ENCODE results near the gene TPCN2.

TPCN2 gene

DNA sequence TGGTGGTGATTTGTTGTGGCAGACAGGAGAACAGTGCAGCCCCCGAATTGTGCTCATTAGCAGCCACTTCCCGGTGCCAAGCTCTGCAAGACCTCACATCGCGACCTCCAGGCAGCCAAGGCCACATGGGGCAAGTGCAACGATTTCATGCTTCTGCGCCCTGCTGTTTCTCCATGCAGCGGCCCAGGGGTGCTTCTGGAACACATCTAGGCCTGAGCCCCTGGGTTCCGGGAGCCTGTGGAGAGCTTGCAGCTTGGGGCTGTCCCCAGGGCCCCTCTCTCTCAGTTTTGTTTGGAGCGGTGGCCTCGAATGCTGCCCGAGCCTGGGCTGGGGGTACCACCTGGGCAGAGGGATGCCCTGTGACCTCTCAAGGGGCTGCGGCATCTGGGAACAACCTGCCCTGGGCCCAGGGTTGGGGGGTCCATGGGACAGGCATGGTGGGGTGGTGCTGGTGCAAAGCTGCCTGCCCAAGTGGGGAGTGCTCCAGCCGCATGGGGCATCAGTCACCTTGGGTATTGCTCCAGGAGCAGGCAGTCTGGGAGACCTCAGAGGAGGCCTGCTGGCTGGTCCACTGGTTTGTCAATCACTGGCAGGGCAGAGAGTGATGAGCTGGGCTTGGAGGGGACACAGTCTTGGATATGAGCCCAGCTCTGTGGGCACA is 51.9 kb downstream of the TPCN2 start:
- no peak overlapping the region for H3K4me2 ChIP-seq (ENCODE audit: insufficient read depth, low read length)
- no peak for TF ChIP-seq EZH2 (IDR thresholded peaks at IDR 0.05; ENCODE audit: borderline replicate concordance, low read depth, low read length, severe bottlenecking)
- TF ChIP-seq, protein P1, sequence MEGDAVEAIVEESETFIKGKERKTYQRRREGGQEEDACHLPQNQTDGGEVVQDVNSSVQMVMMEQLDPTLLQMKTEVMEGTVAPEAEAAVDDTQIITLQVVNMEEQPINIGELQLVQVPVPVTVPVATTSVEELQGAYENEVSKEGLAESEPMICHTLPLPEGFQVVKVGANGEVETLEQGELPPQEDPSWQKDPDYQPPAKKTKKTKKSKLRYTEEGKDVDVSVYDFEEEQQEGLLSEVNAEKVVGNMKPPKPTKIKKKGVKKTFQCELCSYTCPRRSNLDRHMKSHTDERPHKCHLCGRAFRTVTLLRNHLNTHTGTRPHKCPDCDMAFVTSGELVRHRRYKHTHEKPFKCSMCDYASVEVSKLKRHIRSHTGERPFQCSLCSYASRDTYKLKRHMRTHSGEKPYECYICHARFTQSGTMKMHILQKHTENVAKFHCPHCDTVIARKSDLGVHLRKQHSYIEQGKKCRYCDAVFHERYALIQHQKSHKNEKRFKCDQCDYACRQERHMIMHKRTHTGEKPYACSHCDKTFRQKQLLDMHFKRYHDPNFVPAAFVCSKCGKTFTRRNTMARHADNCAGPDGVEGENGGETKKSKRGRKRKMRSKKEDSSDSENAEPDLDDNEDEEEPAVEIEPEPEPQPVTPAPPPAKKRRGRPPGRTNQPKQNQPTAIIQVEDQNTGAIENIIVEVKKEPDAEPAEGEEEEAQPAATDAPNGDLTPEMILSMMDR (IDR thresholded peaks at IDR 0.05; ENCODE audit: borderline replicate concordance, extremely low read depth, low read length, poor library complexity, severe bottlenecking): no peak
- peaks cover 27% of the 10 kb centered on the region for H4K20me1 ChIP-seq (ENCODE audit: insufficient read depth, low read length)
- H3K9me3 ChIP-seq (ENCODE audit: insufficient read depth, low read length, severe bottlenecking): no peaks in the 10 kb centered on the region
- no peak overlapping the region for H3K9ac ChIP-seq (ENCODE audit: low read depth, low read length)
- H3K36me3 ChIP-seq (ENCODE audit: insufficient read depth, low read length): no peaks in the 10 kb centered on the region
- DNase-seq: no peak
- H3K27ac ChIP-seq (ENCODE audit: low read length): no peak overlapping the region
- ATAC-seq (ENCODE audit: insufficient read depth, low read depth): no peak
- H3K4me1 ChIP-seq (ENCODE audit: insufficient read depth, low read length): peaks cover 14% of the 10 kb centered on the region
- H3K79me2 ChIP-seq (ENCODE audit: insufficient read depth, low read length): no peaks in the 10 kb centered on the region
- no peaks in the 10 kb centered on the region for H3K27me3 ChIP-seq (ENCODE audit: insufficient read depth, low read length, poor library complexity)
- no peak overlapping the region for H2AFZ ChIP-seq (ENCODE audit: low read depth, low read length)
- H3K4me3 ChIP-seq (ENCODE audit: low read depth in 1 of 2, low read length in 2 of 2): no peak overlapping the region

DNA sequence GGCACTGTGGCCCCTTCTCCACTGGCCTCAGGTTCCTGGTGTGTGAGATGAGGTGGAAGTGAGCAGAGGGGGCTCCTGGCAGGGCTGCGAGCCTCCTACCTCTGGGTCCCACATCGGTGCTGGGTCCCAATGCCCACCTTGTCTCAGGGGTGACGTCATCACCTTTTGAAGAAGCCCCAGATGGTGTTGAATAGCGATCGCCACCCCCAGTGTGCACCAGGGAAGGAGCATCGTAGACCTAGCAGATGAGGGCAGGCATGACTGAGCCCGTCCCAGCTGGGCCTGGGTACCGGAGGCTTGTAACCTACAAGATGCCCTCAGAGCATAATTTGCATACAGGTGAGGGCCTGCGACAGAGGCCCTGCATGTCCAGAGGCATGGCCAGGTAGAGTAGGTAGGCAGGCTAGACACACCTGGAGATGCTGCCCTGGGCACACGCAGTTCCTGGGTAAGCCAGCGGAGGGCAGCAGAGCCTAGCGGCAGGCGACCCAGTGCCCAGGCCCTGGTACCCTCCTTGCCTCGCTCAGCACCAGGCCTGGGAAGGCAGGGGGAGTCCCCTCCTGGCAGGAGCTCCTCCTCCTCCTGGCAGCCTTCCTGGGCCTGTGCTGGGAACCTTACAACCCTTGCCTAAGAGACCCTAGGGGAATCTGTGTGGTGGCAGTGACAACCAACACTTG is 52.5 kb downstream of the TPCN2 start:
- TF ChIP-seq, protein P1 (IDR thresholded peaks at IDR 0.05; ENCODE audit: borderline replicate concordance, extremely low read depth, low read length, poor library complexity, severe bottlenecking): peak; percentile 100
- TF ChIP-seq EZH2 (IDR thresholded peaks at IDR 0.05; ENCODE audit: borderline replicate concordance, low read depth, low read length, severe bottlenecking): no peak
- no peak overlapping the region for H3K4me3 ChIP-seq (ENCODE audit: low read depth in 1 of 2, low read length in 2 of 2)
- peak; percentile 66 for DNase-seq
- peaks cover 14% of the 10 kb centered on the region for H3K4me1 ChIP-seq (ENCODE audit: insufficient read depth, low read length)
- peaks cover 23% of the 10 kb centered on the region for H4K20me1 ChIP-seq (ENCODE audit: insufficient read depth, low read length)
- H3K27ac ChIP-seq (ENCODE audit: low read length): no peak overlapping the region
- H3K9ac ChIP-seq (ENCODE audit: low read depth, low read length): no peak overlapping the region
- no peak overlapping the region for H3K4me2 ChIP-seq (ENCODE audit: insufficient read depth, low read length)
- no peaks in the 10 kb centered on the region for H3K36me3 ChIP-seq (ENCODE audit: insufficient read depth, low read length)
- no peaks in the 10 kb centered on the region for H3K9me3 ChIP-seq (ENCODE audit: insufficient read depth, low read length, severe bottlenecking)
- H3K27me3 ChIP-seq (ENCODE audit: insufficient read depth, low read length, poor library complexity): no peaks in the 10 kb centered on the region
- no peak overlapping the region for H2AFZ ChIP-seq (ENCODE audit: low read depth, low read length)
- peak; percentile 79 for ATAC-seq (ENCODE audit: insufficient read depth, low read depth)
- no peaks in the 10 kb centered on the region for H3K79me2 ChIP-seq (ENCODE audit: insufficient read depth, low read length)

DNA sequence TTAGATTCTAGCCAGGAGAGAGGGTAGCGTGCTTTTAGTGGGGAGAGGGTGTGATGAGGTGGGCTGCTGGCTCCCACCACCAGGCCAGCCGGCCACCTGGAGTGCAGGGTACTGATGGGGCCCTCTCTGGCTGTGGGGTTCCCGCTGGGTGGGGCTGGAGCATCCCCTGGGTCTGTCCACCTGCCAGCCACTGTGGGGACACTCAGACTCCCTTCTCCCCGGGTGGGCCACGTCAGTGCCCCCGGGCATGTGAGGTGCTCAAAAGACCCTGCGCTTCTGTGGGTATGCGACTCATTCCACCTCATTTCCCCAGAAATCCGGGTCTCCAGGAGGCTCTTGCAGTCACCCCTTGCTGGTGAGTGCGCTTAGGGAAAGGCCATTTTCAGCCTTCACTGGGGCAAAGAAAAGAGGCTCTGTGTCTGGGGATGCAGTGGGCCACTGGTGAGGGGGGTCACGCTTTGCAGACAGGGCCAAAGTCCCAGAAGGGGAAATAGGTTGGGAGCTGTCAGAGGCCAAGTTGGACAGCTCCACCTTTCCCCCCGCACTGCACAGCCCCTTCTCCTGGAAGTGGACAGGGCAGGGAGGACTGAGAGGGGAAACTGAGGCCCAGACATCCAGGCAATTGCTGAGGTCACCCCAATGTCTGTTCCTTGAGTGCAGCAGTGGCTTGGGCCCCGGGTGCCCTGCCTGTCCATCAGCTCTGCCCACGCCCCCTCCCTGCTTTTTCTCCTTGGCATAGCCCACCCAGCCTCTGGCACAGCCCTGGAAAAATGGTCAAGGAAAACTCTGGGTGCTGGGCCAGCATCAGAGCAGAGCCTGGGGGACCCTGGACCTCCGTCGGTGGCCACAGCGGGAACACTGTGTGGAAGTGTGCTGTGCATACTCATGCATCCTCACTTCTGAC is 53.3 kb downstream of the TPCN2 start:
- Histone ChIP-seq H3K4me1 (ENCODE audit: insufficient read depth, low read length) (peaks cover 14% of the 10 kb centered on the region), H3K9ac (ENCODE audit: low read depth, low read length) (no peak overlapping the region), H3K27me3 (ENCODE audit: insufficient read depth, low read length, poor library complexity) (no peaks in the 10 kb centered on the region), H3K4me3 (ENCODE audit: low read depth in 1 of 2, low read length in 2 of 2) (no peak overlapping the region), H3K36me3 (ENCODE audit: insufficient read depth, low read length) (no peaks in the 10 kb centered on the region), H3K79me2 (ENCODE audit: insufficient read depth, low read length) (no peaks in the 10 kb centered on the region), H3K9me3 (ENCODE audit: insufficient read depth, low read length, severe bottlenecking) (no peaks in the 10 kb centered on the region), H4K20me1 (ENCODE audit: insufficient read depth, low read length) (peaks cover 26% of the 10 kb centered on the region), H3K27ac (ENCODE audit: low read length) (no peak overlapping the region), H2AFZ (ENCODE audit: low read depth, low read length) (no peak overlapping the region), H3K4me2 (ENCODE audit: insufficient read depth, low read length) (no peak overlapping the region)
- DNase-seq (no peak), ATAC-seq (ENCODE audit: insufficient read depth, low read depth) (no peak)
- TF ChIP-seq, protein P1 (IDR thresholded peaks at IDR 0.05; ENCODE audit: borderline replicate concordance, extremely low read depth, low read length, poor library complexity, severe bottlenecking): no peak
- TF ChIP-seq EZH2 (IDR thresholded peaks at IDR 0.05; ENCODE audit: borderline replicate concordance, low read depth, low read length, severe bottlenecking): no peak

Measured in DND-41 (cell line).